ENCODE results near the gene SDS.

SDS gene

GRCh38 chr12:113358381-113359132, 45.1 kb downstream of the SDS start, which contains the start of gene PLBD2:
PLBD2 (plus strand) TSS chr12:113358587; CDS start chr12:113358601, 14 bp downstream.
- TF ChIP-seq EGR1 (IDR thresholded peaks at IDR 0.05) (peak; percentile 97), TEAD4 (IDR thresholded peaks at IDR 0.05) (no peak), YY1 (IDR thresholded peaks at IDR 0.05; ENCODE audit: low read depth) (no peak; the same call in none of the 2 replicates), NFIC (IDR thresholded peaks at IDR 0.05) (0 out of 2 replicates have a peak, but pooled peaks have one; percentile 5), ZBTB7A (IDR thresholded peaks at IDR 0.05; ENCODE audit: low read depth) (peak; percentile 66; the same call in 1 of the 2 replicates), TCF12 (IDR thresholded peaks at IDR 0.05; ENCODE audit: low read depth) (peak; percentile 38; the same call in 1 of the 2 replicates), USF1 (IDR thresholded peaks at IDR 0.05) (peak; percentile 96)
- TF ChIP-seq, protein P1, sequence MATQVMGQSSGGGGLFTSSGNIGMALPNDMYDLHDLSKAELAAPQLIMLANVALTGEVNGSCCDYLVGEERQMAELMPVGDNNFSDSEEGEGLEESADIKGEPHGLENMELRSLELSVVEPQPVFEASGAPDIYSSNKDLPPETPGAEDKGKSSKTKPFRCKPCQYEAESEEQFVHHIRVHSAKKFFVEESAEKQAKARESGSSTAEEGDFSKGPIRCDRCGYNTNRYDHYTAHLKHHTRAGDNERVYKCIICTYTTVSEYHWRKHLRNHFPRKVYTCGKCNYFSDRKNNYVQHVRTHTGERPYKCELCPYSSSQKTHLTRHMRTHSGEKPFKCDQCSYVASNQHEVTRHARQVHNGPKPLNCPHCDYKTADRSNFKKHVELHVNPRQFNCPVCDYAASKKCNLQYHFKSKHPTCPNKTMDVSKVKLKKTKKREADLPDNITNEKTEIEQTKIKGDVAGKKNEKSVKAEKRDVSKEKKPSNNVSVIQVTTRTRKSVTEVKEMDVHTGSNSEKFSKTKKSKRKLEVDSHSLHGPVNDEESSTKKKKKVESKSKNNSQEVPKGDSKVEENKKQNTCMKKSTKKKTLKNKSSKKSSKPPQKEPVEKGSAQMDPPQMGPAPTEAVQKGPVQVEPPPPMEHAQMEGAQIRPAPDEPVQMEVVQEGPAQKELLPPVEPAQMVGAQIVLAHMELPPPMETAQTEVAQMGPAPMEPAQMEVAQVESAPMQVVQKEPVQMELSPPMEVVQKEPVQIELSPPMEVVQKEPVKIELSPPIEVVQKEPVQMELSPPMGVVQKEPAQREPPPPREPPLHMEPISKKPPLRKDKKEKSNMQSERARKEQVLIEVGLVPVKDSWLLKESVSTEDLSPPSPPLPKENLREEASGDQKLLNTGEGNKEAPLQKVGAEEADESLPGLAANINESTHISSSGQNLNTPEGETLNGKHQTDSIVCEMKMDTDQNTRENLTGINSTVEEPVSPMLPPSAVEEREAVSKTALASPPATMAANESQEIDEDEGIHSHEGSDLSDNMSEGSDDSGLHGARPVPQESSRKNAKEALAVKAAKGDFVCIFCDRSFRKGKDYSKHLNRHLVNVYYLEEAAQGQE (IDR thresholded peaks at IDR 0.05; ENCODE audit: low read depth), result peak; percentile 84
- TF ChIP-seq, protein P2, sequence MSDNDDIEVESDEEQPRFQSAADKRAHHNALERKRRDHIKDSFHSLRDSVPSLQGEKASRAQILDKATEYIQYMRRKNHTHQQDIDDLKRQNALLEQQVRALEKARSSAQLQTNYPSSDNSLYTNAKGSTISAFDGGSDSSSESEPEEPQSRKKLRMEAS (IDR thresholded peaks at IDR 0.05), result peak; percentile 64

GRCh38 chr12:113351089-113351488, 52.6 kb downstream of the SDS start:
- TF ChIP-seq EGR1 (IDR thresholded peaks at IDR 0.05) (no peak), FOXM1 (IDR thresholded peaks at IDR 0.05; ENCODE audit: borderline replicate concordance, low read depth) (no peak), RAD21 (IDR thresholded peaks at IDR 0.05; ENCODE audit: low read depth) (no peak), CREB1 (IDR thresholded peaks at IDR 0.05; ENCODE audit: low read depth) (no peak), TEAD4 (IDR thresholded peaks at IDR 0.05) (no peak), TCF12 (IDR thresholded peaks at IDR 0.05; ENCODE audit: low read depth) (no peak), USF1 (IDR thresholded peaks at IDR 0.05) (no peak), EP300 (IDR thresholded peaks at IDR 0.05; ENCODE audit: borderline replicate concordance) (no peak), NFIC (IDR thresholded peaks at IDR 0.05) (no peak), ZBTB7A (IDR thresholded peaks at IDR 0.05; ENCODE audit: low read depth) (no peak), CEBPB (IDR thresholded peaks at IDR 0.05) (no peak), TAF1 (IDR thresholded peaks at IDR 0.05; ENCODE audit: low read depth) (no peak), YY1 (IDR thresholded peaks at IDR 0.05; ENCODE audit: low read depth) (no peak)
- TF ChIP-seq, protein P2 (IDR thresholded peaks at IDR 0.05), result no peak
- TF ChIP-seq, protein P1 (IDR thresholded peaks at IDR 0.05; ENCODE audit: low read depth), result no peak

GRCh38 chr12:113348849-113349536, 54.7 kb downstream of the SDS start:
- TF ChIP-seq TAF1 (IDR thresholded peaks at IDR 0.05; ENCODE audit: low read depth), result no peak
- TF ChIP-seq NFIC (IDR thresholded peaks at IDR 0.05), result no peak
- TF ChIP-seq, protein P2 (IDR thresholded peaks at IDR 0.05), result no peak
- TF ChIP-seq RAD21 (IDR thresholded peaks at IDR 0.05; ENCODE audit: low read depth), result no peak
- TF ChIP-seq CEBPB (IDR thresholded peaks at IDR 0.05), result no peak
- no peak for TF ChIP-seq TCF12 (IDR thresholded peaks at IDR 0.05; ENCODE audit: low read depth)
- TF ChIP-seq YY1 (IDR thresholded peaks at IDR 0.05; ENCODE audit: low read depth), result no peak
- TF ChIP-seq ZBTB7A (IDR thresholded peaks at IDR 0.05; ENCODE audit: low read depth), result no peak
- TF ChIP-seq EGR1 (IDR thresholded peaks at IDR 0.05), result no peak
- TF ChIP-seq TEAD4 (IDR thresholded peaks at IDR 0.05), result no peak
- no peak for TF ChIP-seq EP300 (IDR thresholded peaks at IDR 0.05; ENCODE audit: borderline replicate concordance)
- TF ChIP-seq, protein P1 (IDR thresholded peaks at IDR 0.05; ENCODE audit: low read depth), result no peak
- TF ChIP-seq USF1 (IDR thresholded peaks at IDR 0.05), result no peak
- TF ChIP-seq FOXM1 (IDR thresholded peaks at IDR 0.05; ENCODE audit: borderline replicate concordance, low read depth), result no peak
- TF ChIP-seq CREB1 (IDR thresholded peaks at IDR 0.05; ENCODE audit: low read depth), result no peak
